Activated T-helper 17 cell treated with anti-CD3 and anti-CD28 coated beads, Interleukin-2, amount 50 U/mL, for 72 hours (primary cell): ENCODE measurements around the gene CRLF1. TPM values are rescaled to one million over a fixed set of nuclear protein-coding genes. Genes with fewer than 3 reads are reported as not detected.

Experiments
- total RNA-seq, 2 donors: library from RNA; stranded (reverse); gene quantifications; one replicate each; pipeline ENCODE4 v1.2.3, GENCODE V29; 2022

The CRLF1 gene
- total RNA-seq, 2 donors from 2014 or later = not detected

Other genes with a start within 250 kb of the CRLF1 start
- under 1 TPM; 0.45 to 0.50 TPM for gene GDF15, start 220.6 kb downstream of the CRLF1 start, total RNA-seq
- gene LRRC25, start 209.2 kb downstream of the CRLF1 start, total RNA-seq = not detected
- gene SSBP4, start 187.4 kb downstream of the CRLF1 start, total RNA-seq = 100 to 1,000 TPM in 1 of 2 donors, 10 to 100 TPM in 1; 73.8 to 169 TPM
- gene ISYNA1, start 168.7 kb downstream of the CRLF1 start, total RNA-seq = 10 to 100 TPM; 15.9 to 22.0 TPM
- gene ELL, start 84.7 kb downstream of the CRLF1 start, total RNA-seq = 10 to 100 TPM; 23.7 to 41.8 TPM
- gene FKBP8, start 63.2 kb downstream of the CRLF1 start, total RNA-seq = 100 to 1,000 TPM; 222 to 320 TPM
- gene KXD1, start 48.9 kb downstream of the CRLF1 start, total RNA-seq = 100 to 1,000 TPM; 116 to 118 TPM
- 1,000 to 10,000 TPM; 1,569 to 1,681 TPM for gene UBA52, start 34.9 kb downstream of the CRLF1 start, total RNA-seq
- gene REX1BD, start 18.0 kb downstream of the CRLF1 start, total RNA-seq = 10 to 100 TPM; 36.3 to 46.6 TPM
- gene TMEM59L, start 6.1 kb upstream of the CRLF1 start, total RNA-seq = under 1 TPM in 1 of 2 donors, not detected in 1; 0.48 TPM
- gene KLHL26, start 30.2 kb upstream of the CRLF1 start, total RNA-seq = 10 to 100 TPM; 10.6 to 11.4 TPM
- 10 to 100 TPM in 1 of 2 donors, 1 to 10 TPM in 1; 7.8 to 13.6 TPM for gene CRTC1, start 76.9 kb upstream of the CRLF1 start, total RNA-seq
- not detected for gene COMP, start 184.5 kb upstream of the CRLF1 start, total RNA-seq
- gene UPF1, start 225.2 kb upstream of the CRLF1 start, total RNA-seq = 10 to 100 TPM; 64.9 to 90.1 TPM